Stimulated activated CD4-positive, alpha-beta T cell treated with anti-CD3 and anti-CD28 coated beads, Interleukin-1b, Interleukin-23, amount 100 ng/mL, for 24 hours (primary cell): Measurements from ENCODE around the gene LEF1.
"Not testable (repeated sequence)": the region's sequence is repeated elsewhere in the genome, so short reads cannot be mapped to it uniquely, and the experiment has no call there.

Source experiments
- DNase-seq, 4 experiments: peaks; one replicate each; pipeline ENCODE4 v3.0.0-alpha.2; 2020; ENCODE audit warnings: low read depth in 4 of 4, low spot score in 1 of 4

LEF1 gene

DNA sequence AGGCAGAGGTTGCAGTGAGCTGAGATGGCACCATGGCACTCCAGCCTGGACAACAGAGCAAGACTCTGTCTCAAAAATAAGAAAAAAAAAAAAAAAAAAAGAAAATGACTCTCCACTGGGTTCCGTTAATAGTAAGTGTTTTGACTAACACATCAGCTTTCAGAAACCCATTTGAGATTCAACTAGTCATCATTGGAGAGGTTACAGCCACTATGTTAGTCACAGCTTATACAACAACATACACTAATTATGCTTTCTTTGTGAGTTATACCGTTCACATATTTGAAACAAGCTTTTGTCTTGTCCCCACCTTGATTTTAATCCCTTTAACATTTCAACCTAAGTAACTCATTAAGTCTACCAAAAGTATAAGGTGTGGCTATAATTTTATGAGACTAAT, 130.8 kb downstream of the LEF1 start:
- DNase-seq: no peak

DNA sequence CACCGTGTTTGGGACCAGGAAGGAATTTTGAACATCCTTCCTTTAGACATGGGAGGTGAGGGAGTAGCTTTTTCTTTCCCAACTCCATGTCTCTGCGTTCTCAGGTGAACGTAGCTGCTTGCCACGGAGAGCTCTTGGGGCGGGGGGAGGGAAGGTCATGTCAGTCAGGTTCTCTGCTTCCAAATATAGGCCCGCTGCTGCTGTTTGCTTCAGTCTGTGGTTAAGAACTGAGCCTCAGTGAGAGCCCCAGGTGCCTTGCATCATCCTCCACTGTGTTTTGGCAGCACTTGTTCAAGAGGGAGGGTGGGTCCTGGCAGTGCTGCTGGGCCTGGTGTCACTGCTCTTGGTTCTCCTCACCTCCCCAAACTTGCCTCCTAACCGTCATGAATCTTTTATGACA, 132.5 kb downstream of the LEF1 start:
- peak in 2 of 4 experiments; percentile 44 to 46 for DNase-seq

GRCh38 chr4:108035691-108036090, 133.0 kb downstream of the LEF1 start:
- DNase-seq: no peak

- DNase-seq: no peak
Measured at GRCh38 chr4:108034565-108034964, 134.2 kb downstream of the LEF1 start.

DNA sequence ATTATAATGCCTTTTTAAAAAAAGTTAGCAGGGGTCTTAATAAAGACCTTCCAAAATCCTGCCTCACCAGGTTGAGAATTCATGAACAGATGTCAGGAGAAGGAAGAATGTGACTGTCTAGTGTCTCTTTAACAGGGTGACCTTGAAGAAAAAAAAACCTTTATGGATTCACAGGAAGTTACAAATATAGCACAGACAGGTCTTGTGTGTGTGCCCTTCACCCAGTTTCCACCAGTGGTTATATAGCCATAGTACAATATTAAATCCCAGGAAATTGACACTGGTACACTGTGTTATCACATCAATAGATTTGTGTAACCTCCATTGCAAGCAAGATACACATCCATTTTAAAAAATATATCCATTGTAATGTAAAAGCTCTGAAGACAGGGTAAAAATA, 135.4 kb downstream of the LEF1 start:
- DNase-seq: no peak

DNA sequence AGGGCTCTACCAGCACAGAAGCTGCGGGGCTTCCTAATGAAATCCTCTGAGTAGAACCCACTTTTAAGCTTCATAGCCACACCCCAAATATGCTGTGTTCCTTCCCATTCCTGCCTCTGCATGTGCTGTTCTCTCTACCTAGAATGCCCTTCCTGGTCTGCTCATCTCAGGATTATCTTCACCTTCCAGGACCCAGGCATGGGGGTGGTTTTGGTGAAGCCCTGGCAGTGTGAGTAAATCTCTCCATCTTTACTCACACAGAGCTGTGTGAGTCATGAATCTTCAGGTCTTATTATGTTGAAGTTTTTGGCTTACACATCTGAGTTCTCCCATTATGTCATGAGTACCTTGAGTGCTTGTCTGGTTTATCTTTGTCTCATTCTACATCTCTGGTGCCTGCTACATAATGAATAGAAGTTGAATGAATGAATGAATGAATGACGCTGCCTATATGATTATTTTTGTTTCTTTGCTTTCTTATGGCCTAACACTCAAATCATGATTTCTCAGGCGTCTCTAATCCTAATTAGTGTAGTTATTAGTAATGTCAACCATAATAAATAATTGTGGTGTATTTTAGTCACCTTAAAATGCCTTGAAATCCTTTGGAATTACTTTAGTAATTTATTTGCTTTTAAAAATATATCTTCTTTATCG, 137.2 kb downstream of the LEF1 start:
- peak in 1 of 4 experiments; percentile 55 for DNase-seq

GRCh38 chr4:108030332-108030731, 138.4 kb downstream of the LEF1 start:
- peak in 3 of 4 experiments; percentile 26 to 59 (median 51) for DNase-seq

GRCh38 chr4:108029731-108030130, 139.0 kb downstream of the LEF1 start:
- DNase-seq: no peak

GRCh38 chr4:108029016-108029720, 139.6 kb downstream of the LEF1 start:
- no peak for DNase-seq

DNA sequence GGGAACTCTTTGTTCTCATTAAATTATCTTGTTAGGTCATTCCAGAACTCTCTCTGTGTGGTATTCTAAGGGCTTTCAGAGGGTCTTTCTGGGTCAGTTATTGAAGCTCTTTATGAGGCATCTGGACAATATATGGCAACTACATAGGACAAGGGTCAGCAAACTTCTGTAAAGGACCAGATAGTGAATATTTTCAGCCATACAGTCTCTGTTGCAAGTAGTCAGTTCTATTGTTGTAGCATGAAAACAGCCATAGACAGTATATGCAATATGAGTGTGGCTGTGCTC, 143.9 kb downstream of the LEF1 start:
- no peak for DNase-seq

DNA sequence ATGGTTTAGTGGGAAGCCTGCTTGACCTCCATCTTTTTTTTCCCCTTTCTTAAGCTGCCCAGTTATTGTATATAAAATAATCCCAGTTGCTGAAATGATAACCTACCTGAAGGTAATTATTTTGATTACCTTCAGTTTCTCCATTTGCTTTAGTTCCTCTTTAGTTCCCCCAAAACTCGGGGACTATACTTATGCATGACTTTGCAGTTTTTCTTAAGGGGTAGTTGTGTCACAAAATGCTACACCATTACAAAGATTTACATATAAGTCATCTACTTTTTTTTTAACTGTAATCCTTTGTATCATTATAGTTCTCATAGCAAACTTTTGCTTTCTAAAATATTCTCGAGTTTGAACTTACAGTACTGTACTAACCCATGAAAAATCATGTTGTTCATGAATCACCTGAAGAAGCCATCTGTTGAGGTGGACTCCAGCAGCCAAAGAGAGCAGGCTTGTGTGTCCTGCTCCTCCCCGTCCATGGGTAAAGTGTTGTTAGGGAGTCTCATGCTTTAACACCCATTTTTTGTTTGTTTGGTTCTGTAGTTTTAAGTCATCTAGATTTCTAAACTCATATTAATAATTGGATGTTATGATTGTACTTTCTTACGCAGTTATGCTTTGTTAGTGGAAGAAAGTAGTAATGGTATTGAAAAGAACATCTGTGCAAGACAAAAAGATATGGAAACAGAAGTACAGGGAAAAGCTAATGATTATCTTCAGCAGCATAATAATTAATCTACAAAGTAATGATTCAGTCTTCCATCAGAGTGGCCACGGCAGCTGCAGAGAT, 144.5 kb downstream of the LEF1 start:
- DNase-seq: no peak

DNA sequence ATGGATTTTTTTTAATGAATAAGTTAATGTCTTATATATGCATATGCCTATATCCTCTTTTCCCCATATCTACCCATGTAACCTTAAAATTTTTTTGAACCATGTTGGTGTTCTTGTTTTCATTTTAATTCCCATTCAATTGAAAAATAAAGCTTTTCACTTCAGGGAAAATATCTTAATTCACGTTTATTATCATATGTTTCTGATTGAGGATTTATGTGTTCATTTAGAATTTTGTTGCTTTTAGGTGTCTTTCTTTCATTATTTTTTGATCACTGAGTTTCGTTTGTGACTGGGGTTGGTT, 149.9 kb downstream of the LEF1 start:
- no peak for DNase-seq

GRCh38 chr4:108018040-108018883, 150.5 kb downstream of the LEF1 start:
- DNase-seq: peak; percentile 73 to 87 (median 80)

- DNase-seq: no peak
Measured at GRCh38 chr4:108013955-108014354, 154.8 kb downstream of the LEF1 start.

DNA sequence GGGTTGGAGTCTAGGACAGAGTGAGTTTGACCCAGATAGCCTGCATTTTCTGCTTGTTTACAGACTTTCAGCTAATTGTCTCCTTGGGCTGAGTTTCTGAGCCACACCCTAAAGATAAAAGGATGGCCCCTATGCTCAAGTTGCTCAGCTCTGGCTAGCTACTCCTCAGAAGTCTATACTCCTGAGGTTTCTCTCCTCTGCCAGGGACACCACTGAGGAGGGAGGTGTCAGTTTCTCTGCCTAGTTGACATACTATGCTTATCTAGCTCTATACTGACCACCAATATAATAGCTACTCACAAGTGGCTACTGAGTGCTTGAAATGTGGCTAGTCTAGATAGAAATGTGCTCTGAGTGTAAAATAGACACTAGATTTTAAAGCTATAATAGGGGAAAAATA, 155.4 kb downstream of the LEF1 start:
- DNase-seq: no peak

DNA sequence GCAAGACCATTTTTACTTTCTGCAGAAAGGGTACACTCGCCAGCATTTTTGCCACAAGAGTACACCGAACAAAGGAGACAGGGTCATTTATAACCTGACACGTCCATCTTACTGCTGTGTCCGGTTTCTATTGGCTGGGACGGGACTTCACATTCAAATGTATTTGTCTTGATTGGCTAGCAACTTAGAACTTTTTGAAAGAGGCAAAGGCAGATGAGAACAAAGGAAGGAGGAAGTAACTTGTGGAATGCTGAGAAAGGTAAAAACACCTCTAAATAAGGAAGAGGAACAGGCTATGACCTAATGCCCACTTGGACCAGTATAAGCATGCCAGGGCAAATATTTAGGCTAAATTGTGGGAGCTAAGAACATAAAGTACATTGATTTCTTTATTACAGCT, 156.3 kb downstream of the LEF1 start:
- not testable (repeated sequence) for DNase-seq

DNA sequence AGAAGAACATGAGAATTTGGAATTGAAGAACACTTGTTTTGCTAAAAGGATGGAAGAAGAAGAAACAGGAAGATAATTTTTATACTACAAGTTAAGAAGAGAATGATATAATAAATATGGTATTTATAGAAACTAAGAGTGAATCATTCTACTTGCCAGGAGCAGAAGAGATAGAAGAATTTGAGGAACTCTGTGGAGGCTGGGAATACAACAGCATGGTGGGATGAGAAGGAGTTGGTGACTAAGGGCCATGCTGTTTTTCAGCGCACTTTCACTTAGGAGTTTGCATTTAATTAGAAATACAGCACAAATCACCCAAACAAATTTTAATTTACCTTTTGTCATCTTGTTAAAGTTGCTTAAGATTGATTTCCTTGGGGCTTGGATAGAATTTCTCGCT, 158.6 kb downstream of the LEF1 start:
- no peak for DNase-seq

- DNase-seq: no peak
Measured at GRCh38 chr4:108008721-108009120, 160.0 kb downstream of the LEF1 start.

DNA sequence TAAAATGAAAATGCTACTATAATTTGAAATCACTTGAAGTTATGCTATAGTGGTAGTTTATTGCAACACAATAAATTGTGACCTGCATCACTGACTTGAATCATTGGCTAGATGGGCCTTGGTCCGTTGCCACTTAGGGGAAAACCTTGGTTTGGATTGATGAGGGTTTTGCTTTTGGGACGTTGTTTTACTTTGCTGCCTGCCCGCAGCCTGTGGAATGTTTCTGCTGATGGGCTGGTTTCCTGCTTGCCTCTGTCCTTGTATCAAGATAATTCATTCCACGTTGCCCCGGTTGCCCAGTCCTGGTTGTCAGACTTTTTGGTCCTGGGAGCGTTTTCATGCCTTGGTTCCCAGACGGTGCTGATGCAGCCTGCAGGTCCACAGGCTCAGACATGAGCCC, 160.7 kb downstream of the LEF1 start:
- DNase-seq: no peak

GRCh38 chr4:108006361-108006760, 162.4 kb downstream of the LEF1 start:
- DNase-seq: no peak

DNA sequence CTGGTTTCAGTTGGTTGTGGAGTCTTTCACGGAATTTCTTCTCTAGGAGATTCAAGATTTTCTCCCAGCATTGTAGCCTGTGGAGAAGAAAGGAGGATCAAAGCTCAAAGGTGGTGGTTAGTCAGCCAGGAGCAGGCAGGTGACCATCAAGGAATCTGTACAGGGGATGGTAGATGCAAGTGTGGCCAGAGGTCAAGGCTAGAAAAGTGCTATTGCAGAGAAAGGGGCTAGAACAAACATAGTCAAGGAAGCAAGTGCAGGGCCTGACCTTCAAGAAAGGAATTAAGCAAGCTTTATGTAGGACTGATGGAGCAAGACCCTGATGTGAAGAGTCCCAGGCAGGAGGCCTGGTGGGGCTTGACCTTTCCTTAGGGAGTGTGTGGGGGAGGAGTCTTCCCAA, 162.9 kb downstream of the LEF1 start:
- DNase-seq: no peak

GRCh38 chr4:108004646-108005045, 164.1 kb downstream of the LEF1 start:
- DNase-seq: no peak
